ENCODE results near the gene DYSF.
"Not testable (repeated sequence)": the region's sequence is repeated elsewhere in the genome, so short reads cannot be mapped to it uniquely, and the experiment has no call there.

The DYSF gene

GRCh38 chr2:71634567-71634966 lies 181.2 kb downstream of the DYSF start:
- Mint-ChIP-seq H3K4me1 (no peaks in the 10 kb centered on the region), H3K36me3 (no peaks in the 10 kb centered on the region), H3K9me3 (peaks cover 2% of the 10 kb centered on the region), H3K27me3 (peaks cover 16% of the 10 kb centered on the region), H3K4me3 (no peak overlapping the region), H3K27ac (no peak overlapping the region)
- ATAC-seq = no peak

DNA sequence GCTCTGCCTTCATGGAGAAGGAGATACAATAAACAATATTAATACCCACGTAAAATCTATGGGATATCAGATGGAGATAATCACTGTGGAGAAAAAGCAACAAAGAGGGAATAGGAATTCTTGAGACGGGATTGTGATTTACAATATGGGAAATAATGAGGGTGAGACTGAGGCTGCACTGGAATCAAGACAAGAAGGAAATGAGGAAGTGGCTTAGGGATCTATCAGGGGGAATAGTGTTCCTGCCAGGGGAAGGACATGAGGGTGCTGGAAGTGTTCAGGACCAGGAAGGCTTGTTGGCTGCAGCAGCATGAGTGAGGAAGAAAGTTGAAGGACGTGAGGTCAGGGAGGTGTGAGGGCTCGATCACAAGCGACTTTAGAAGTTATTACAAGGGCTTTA lies 182.4 kb downstream of the DYSF start:
- no peak overlapping the region for H3K4me3 Mint-ChIP-seq
- no peaks in the 10 kb centered on the region for H3K4me1 Mint-ChIP-seq
- H3K27me3 Mint-ChIP-seq = peaks cover 16% of the 10 kb centered on the region
- no peak for ATAC-seq
- no peaks in the 10 kb centered on the region for H3K9me3 Mint-ChIP-seq
- no peak overlapping the region for H3K27ac Mint-ChIP-seq
- no peaks in the 10 kb centered on the region for H3K36me3 Mint-ChIP-seq

GRCh38 chr2:71637168-71637567 lies 183.8 kb downstream of the DYSF start:
- no peak overlapping the region for H3K27ac Mint-ChIP-seq
- H3K27me3 Mint-ChIP-seq = peaks cover 17% of the 10 kb centered on the region
- peak; percentile 43 for ATAC-seq
- H3K9me3 Mint-ChIP-seq = no peaks in the 10 kb centered on the region
- no peaks in the 10 kb centered on the region for H3K36me3 Mint-ChIP-seq
- no peak overlapping the region for H3K4me3 Mint-ChIP-seq
- no peaks in the 10 kb centered on the region for H3K4me1 Mint-ChIP-seq

DNA sequence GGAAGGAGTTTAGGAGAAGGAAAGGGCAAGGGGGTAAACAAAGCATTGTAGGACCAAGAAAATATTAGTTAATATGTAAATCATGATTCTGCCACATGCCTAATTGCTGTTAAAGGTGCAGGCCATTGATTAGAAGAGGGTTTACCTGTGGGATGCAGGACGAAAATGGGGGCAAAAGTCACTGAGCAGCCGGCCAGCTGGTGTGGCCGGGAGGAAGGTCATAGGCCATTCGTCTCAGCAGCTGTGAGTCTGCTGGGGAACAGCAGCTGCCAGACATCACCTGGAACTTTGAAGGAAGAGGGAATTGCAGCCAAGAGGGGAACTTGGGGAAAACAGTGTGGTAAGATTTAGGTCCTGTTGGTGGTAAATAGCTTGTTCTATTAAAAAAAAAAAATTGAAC lies 184.4 kb downstream of the DYSF start:
- no peak for ATAC-seq
- no peaks in the 10 kb centered on the region for H3K4me1 Mint-ChIP-seq
- H3K9me3 Mint-ChIP-seq = no peaks in the 10 kb centered on the region
- peaks cover 22% of the 10 kb centered on the region for H3K27me3 Mint-ChIP-seq
- H3K4me3 Mint-ChIP-seq = no peak overlapping the region
- H3K36me3 Mint-ChIP-seq = no peaks in the 10 kb centered on the region
- H3K27ac Mint-ChIP-seq = no peak overlapping the region

DNA sequence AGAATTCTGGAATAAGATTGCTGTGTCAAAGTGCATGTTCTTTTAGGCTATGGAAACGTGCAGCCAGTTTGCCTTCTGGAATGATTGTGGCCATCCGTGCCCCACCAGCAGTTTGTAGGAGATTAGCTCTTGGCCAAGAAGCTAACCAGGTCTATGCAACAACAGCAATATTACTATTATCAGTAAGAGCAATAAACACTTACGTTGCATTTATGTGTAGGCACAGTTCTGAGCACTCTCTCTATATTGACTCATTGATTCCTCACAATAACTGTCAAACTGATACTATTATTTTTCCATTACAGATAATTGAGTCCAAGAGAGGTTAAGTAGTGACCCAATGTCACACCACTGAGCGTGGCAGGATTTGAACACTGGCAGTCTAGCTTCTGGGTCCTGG lies 186.4 kb downstream of the DYSF start:
- no peak overlapping the region for H3K4me3 Mint-ChIP-seq
- H3K36me3 Mint-ChIP-seq = no peaks in the 10 kb centered on the region
- H3K27ac Mint-ChIP-seq = no peak overlapping the region
- no peaks in the 10 kb centered on the region for H3K4me1 Mint-ChIP-seq
- peaks cover 24% of the 10 kb centered on the region for H3K27me3 Mint-ChIP-seq
- H3K9me3 Mint-ChIP-seq = no peaks in the 10 kb centered on the region
- ATAC-seq = no peak

- H3K9me3 Mint-ChIP-seq = no peaks in the 10 kb centered on the region
- no peak for ATAC-seq
- no peak overlapping the region for H3K4me3 Mint-ChIP-seq
- no peaks in the 10 kb centered on the region for H3K4me1 Mint-ChIP-seq
- H3K36me3 Mint-ChIP-seq = no peaks in the 10 kb centered on the region
- H3K27ac Mint-ChIP-seq = no peak overlapping the region
- peaks cover 27% of the 10 kb centered on the region for H3K27me3 Mint-ChIP-seq
These were observed 187.1 kb downstream of the DYSF start for GRCh38 chr2:71640489-71640888.

DNA sequence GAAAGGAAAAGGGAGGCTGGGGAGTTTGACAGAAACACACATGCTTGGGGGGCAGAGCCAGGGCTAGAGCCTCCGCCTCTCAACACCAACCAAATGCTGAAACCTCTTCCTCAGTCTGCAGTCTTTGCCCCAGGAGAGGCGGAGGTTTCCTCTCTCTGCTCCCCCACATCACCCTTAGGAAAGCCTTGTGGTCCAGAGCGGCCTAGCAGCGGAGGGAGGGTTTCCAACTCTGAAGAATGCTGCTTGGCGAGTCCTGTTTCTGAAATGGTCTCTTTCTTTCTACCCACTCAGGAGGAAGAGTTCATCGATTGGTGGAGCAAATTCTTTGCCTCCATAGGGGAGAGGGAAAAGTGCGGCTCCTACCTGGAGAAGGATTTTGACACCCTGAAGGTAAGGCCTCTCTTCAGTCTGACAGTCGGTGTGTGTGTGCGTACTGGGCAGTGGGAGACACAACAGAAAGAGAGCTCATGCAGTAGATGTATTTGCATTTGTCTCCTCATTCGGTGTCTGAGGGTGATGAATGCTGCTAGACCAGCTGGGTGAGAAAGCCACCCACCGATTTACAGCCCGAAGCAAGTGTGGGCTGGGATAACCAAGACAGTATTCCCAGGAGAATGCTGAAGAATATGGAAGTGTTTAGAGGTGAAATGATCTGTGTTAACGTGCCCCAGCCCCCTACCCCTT lies 190.5 kb downstream of the DYSF start:
- no peaks in the 10 kb centered on the region for H3K9me3 Mint-ChIP-seq
- ATAC-seq = no peak
- peaks cover 54% of the 10 kb centered on the region for H3K27me3 Mint-ChIP-seq
- H3K4me3 Mint-ChIP-seq = no peak overlapping the region
- H3K4me1 Mint-ChIP-seq = no peaks in the 10 kb centered on the region
- no peak overlapping the region for H3K27ac Mint-ChIP-seq
- H3K36me3 Mint-ChIP-seq = no peaks in the 10 kb centered on the region

- Mint-ChIP-seq H3K4me3 (no peak overlapping the region), H3K27ac (no peak overlapping the region), H3K9me3 (no peaks in the 10 kb centered on the region), H3K4me1 (no peaks in the 10 kb centered on the region), H3K27me3 (peaks cover 54% of the 10 kb centered on the region), H3K36me3 (no peaks in the 10 kb centered on the region)
- no peak for ATAC-seq
These were observed 192.7 kb downstream of the DYSF start for GRCh38 chr2:71646028-71646427.

GRCh38 chr2:71647356-71647755 lies 194.0 kb downstream of the DYSF start:
- no peak for ATAC-seq
- no peaks in the 10 kb centered on the region for H3K9me3 Mint-ChIP-seq
- H3K4me1 Mint-ChIP-seq = no peaks in the 10 kb centered on the region
- H3K27ac Mint-ChIP-seq = no peak overlapping the region
- no peak overlapping the region for H3K4me3 Mint-ChIP-seq
- H3K27me3 Mint-ChIP-seq = peaks cover 51% of the 10 kb centered on the region
- H3K36me3 Mint-ChIP-seq = no peaks in the 10 kb centered on the region

DNA sequence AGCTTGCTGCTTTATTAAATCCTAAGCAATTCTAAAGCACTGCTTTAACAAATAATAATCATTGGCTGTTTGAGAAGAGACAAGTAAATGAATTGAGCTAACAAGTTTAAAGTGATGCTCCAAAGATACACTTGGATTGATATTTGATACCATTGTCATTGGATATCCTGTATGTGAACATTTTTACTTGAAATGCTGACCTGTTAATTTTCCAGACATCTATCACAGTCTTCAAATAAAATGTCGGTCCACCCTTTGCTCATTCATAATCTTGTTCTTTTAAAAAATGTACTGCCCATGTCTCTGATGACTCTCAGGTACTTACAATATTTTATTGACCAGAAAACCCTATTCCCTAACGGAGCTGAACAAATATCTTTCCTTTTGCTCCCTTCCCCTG lies 202.1 kb downstream of the DYSF start:
- Mint-ChIP-seq H3K36me3 (no peaks in the 10 kb centered on the region), H3K27me3 (no peaks in the 10 kb centered on the region), H3K27ac (no peak overlapping the region), H3K4me3 (no peak overlapping the region), H3K4me1 (no peaks in the 10 kb centered on the region), H3K9me3 (peaks cover 21% of the 10 kb centered on the region)
- ATAC-seq = no peak

GRCh38 chr2:71658256-71658655 lies 204.9 kb downstream of the DYSF start:
- H3K4me1 Mint-ChIP-seq, H3K4me3 Mint-ChIP-seq, ATAC-seq, H3K36me3 Mint-ChIP-seq, H3K27ac Mint-ChIP-seq, H3K27me3 Mint-ChIP-seq: not testable (repeated sequence)
- peaks cover 21% of the 10 kb centered on the region for H3K9me3 Mint-ChIP-seq

DNA sequence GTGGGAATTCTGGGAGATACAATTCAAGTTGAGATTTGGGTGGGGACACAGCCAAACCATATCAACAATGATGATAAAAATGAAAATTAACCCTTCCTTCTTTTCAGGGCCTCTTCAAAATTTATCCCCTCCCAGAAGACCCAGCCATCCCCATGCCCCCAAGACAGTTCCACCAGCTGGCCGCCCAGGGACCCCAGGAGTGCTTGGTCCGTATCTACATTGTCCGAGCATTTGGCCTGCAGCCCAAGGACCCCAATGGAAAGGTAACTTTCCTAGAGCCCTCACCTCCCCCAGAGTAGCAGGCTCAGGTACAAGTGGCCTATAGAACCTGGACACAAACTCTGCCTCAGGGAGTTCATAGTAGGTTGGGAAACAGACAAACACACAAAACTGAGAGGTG lies 205.4 kb downstream of the DYSF start:
- no peak overlapping the region for H3K4me3 Mint-ChIP-seq
- no peaks in the 10 kb centered on the region for H3K4me1 Mint-ChIP-seq
- no peaks in the 10 kb centered on the region for H3K36me3 Mint-ChIP-seq
- H3K27me3 Mint-ChIP-seq = no peaks in the 10 kb centered on the region
- H3K27ac Mint-ChIP-seq = no peak overlapping the region
- peaks cover 21% of the 10 kb centered on the region for H3K9me3 Mint-ChIP-seq
- ATAC-seq = no peak

DNA sequence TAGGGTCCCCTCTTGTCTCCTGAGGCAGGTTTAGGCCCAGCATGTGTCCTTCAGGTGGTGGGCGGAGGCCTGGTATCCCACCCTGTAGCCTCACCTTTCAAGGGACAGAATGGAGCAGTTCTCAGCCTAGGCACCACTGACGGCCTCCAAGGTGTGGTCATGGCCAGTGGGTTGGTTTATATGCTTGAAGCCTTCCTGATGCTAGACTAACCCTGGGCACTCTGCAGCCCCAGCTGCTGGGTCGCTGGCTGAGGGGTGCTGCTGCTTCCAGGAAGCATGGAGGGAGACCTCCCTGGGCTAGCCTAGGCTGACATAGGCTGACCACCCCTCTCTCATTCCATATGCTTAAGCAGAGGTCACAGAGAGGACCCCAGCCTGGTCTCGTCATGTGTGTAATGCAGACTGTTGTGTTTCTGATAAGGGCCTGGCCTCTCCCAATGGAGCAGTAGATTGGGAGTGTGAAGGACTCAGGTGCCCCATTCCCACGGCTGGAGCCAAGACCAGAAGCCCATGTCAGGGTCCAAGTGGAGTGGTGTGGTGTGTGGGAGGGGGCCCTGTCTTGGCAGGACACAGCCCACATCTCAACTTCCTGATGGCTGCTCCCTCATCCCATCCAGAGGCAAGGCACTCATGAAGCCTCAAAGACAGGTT lies 206.6 kb downstream of the DYSF start:
- ATAC-seq = no peak
- no peaks in the 10 kb centered on the region for H3K36me3 Mint-ChIP-seq
- peaks cover 21% of the 10 kb centered on the region for H3K9me3 Mint-ChIP-seq
- no peaks in the 10 kb centered on the region for H3K4me1 Mint-ChIP-seq
- H3K4me3 Mint-ChIP-seq = no peak overlapping the region
- H3K27ac Mint-ChIP-seq = no peak overlapping the region
- no peaks in the 10 kb centered on the region for H3K27me3 Mint-ChIP-seq

- H3K27me3 Mint-ChIP-seq = no peaks in the 10 kb centered on the region
- no peak overlapping the region for H3K27ac Mint-ChIP-seq
- ATAC-seq = no peak
- no peak overlapping the region for H3K4me3 Mint-ChIP-seq
- peaks cover 13% of the 10 kb centered on the region for H3K9me3 Mint-ChIP-seq
- H3K36me3 Mint-ChIP-seq = no peaks in the 10 kb centered on the region
- no peaks in the 10 kb centered on the region for H3K4me1 Mint-ChIP-seq
These were observed 208.4 kb downstream of the DYSF start for GRCh38 chr2:71661782-71662181.

DNA sequence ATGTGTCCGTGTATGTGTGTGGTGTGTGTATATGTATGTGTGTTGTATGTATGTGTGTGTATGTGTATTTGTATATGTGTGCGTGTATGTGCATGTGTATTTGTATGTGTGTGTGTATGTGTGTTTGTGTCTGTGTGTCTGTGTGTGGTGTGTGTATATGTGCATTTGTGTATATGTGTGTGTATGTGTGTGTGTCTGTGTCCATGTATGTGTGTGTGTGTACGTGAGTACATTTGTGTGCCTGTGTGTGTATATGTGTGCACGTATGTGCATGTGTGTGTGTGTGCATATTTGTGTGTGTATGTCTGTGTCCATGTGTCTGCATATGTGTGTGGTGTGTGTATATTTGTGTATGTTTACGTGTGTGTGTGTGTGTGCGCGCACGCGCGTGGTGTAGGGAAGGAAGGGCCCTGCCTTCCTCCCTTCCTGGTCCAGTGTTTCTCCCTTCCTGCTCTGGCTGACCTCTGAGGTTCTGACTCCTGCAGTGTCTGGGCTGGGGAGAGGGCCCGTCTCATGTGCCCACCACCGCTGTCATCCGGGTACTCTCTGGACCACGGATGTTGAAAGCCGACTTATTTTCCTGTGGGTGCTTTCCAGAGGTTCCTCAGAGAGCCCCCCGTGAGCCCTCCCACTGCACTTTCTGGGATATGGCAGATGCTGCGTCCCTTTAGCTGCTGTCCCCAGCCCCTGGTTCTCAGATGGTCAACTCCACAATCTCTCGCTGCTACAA lies 209.5 kb downstream of the DYSF start:
- Mint-ChIP-seq H3K27ac (no peak overlapping the region), H3K36me3 (no peaks in the 10 kb centered on the region), H3K4me3 (no peak overlapping the region), H3K27me3 (no peaks in the 10 kb centered on the region), H3K4me1 (no peaks in the 10 kb centered on the region), H3K9me3 (peaks cover 13% of the 10 kb centered on the region)
- no peak for ATAC-seq

GRCh38 chr2:71664161-71664560 lies 210.8 kb downstream of the DYSF start:
- Mint-ChIP-seq H3K27ac (no peak overlapping the region), H3K9me3 (peaks cover 4% of the 10 kb centered on the region), H3K4me3 (no peak overlapping the region), H3K27me3 (no peaks in the 10 kb centered on the region), H3K4me1 (no peaks in the 10 kb centered on the region), H3K36me3 (no peaks in the 10 kb centered on the region)
- ATAC-seq = no peak

Data from stimulated activated memory B cell treated with anti-CD40 and anti-IgM and Interleukin-4, amounts not matched to agents 10 μg/mL and 1 μg/mL and 100 μg/mL, for 72 hours (primary cell).